ENCODE measurements around the gene ARMCX2.
A peak's percentile ranks its signal among the peaks of the same experiment; 100 is the strongest.
"Not testable (repeated sequence)": the region's sequence is repeated elsewhere in the genome, so short reads cannot be mapped to it uniquely, and the experiment has no call there.

ARMCX2 gene

DNA sequence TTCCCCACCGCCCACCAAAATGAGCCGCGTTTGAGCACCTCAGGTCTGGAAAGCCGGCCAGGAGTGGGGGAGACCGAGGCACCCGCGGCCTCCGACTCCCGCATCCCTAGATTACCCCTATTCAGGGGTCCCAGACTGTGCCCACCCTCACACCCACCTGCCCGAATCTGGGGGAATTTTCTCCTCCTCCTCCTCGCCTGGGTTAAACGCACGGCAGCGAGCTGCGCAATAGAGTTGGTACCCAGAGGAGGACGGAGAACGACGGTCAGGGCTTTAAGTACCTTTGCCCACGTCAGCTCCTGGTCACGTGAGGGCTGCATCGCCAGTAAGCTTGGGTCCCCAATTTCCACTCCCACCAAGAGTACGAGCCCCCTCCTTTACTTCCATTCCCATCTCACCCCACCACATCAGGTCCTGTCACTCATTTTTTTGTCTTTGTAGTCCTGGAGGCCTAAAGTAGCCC is at the start of gene ARMCX2:
TSS of gene ARMCX2 (minus strand) at position 250 of the 463 bp plus-strand sequence. CDS start 2,262 bp downstream, outside the sequence.
- DNase-seq = no peak

DNA sequence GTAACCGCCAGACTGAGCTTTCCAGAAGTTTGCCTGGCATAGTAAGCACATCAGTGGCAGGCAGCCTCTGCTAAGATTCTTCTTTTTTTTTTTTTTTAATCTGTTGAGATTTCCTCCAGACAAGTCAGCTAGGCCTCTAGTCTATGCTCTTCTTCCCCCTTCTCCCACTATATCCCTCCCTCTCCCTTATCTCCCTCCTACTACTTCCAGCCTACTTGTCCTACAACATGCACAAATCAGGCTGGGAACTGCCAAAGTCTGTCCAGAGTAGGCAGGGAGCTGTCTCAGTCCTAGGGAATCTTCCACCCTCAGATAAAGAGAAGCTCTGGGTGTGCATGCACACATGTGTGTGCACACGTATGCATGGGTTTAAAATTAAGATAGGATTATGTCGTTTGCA is 49.7 kb upstream of the ARMCX2 start:
- no peak for DNase-seq

DNA sequence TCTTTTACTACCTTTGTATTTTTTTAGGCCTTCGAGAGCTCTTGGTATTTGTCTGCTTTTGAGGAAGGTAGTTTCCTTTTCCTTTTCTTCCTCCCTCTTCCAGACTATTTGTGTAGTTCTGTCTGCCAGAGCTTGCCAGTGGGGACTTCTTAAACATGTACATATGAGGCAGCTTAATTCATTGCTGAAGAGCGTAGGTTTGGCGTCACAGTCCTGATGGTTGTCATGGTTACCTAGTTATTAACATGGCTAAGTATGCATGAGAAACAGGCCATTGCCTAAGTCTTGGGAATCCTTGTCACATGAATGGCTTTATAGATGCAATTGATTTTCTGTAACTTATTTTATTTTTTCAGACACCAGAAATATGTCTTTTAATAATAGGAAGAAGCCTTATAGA is 48.5 kb upstream of the ARMCX2 start:
- no peak for DNase-seq

DNA sequence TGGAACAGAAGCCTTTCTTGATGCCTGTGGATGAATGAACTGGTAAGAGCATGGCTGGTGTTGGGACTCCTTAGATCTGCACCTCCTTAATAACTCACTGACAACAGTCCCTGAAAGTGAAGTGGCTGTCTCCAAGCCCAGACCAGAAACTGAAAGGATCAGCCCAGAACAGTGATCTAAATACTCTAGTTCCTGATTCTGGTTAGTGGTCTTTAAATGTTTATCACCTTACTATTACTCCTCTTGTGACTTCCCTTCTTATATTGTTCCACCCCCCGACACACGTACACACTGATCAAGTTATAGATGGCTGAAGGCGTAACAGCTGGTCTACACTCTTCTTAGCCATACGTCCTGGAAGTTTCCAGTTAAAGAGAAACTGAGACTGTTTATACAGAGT is 33.8 kb upstream of the ARMCX2 start:
- DNase-seq = no peak

DNA sequence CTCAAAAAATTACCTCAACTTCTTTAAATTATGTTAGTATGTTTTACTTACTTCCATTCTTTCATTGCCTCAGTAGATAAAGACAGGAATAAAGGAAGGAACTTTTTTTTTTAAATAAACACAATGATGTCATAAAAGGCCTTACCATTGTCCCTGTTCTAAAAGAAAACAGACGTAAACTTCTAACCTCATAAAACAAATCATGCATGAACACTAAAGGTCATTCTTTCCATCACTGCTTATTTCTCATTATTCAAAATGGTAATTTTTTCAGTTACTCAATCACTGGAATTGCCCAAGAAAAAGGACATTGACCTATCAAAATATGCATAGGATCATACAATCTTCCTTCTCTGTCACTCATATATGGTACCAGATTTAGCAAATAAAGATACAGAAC is 32.2 kb upstream of the ARMCX2 start:
- no peak for DNase-seq

DNA sequence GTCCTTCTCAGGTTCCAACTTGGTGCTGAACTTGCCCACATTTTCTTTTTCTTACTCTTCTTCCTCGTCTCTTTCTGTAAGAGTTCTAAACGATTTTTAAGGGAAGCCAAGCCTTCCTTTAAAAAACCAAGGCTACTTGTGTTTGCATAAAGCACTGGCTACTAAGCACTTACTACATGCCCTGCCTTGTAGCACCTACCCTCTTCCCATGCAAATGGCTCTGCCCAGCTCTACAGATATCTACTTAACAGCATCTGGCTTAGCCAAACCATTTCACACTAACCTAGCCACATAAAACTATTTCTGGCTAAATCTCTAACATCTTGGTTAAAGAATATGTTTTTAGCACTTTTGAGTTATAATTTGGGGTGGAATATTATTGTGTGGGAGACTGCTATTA is 26.9 kb upstream of the ARMCX2 start:
- DNase-seq = no peak

DNA sequence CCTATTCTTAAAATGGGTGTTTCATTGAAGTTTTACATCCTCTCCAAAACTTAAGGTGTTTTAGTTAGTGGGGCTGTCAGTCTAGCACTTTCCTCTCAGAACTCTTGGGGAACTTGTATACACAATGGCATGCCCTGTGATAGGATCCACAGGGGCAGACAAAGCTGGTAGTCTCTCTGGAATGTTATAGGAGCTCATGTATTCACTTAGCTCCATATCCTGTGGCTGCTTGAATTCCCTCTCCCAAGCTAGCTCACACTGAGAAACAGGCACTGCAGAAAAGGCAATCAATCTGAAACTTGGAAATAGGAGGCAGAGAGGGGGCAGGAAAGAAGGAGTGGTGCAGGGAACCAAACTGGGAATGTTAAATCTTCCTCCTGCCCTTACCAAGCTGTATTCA is 26.3 kb upstream of the ARMCX2 start:
- DNase-seq = no peak

DNA sequence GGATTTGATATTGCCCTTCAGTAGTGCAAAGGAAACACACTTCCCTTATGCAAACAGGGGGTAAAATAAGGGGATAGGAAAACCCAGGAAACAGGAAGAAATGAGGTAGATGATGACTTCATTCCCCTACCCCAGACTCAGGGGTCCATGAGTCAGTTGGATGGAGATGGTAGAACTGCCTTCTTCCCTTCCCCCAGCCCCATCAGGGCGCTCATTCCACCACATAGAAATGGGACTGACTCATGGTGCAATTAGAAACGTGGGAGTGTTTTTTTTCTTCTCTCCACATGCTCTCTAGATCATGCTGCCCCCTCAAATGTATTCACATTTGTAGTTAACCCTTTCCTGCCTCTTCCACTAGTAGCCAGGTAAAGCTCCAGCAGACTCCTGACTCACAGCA is 23.1 kb upstream of the ARMCX2 start:
- DNase-seq = no peak

DNA sequence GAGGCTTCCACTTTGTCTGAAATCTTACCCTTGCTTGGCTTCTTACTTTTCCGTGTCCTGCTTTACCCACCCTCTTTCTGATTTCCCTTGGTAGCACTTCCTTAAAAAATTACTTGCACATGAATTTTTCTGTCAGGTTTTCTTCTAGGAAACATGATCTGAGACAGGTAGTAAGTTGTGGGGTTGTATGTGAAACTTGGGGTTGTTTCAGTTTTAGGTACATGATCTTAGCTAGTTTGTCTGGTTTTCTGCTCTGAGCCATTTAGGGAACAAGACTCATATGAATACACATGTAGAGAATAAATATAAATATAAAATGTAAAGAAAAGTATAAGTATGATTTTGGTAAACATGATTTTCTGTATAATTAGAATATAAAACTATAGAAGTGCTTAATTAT is 17.4 kb upstream of the ARMCX2 start:
- DNase-seq = no peak

DNA sequence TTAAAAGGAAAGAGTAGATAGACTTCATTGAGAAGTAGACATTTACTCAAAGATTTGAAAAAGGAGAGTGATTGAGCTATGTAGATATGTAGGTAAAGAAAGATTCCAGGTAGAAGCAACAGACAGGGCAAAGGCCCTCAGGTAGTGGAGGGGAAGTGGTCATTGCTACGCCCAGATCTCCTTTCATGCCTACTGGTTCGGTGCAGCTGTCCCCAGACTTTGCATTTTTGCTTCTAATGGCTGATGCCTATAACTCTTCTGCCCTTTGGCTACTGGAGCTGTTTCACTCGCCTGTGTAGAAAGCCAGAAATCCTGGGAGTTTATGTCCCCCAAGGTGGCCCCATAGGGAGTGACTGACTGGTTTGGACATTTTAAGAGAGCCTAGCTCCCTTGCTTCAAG is 16.9 kb upstream of the ARMCX2 start:
- DNase-seq = no peak

DNA sequence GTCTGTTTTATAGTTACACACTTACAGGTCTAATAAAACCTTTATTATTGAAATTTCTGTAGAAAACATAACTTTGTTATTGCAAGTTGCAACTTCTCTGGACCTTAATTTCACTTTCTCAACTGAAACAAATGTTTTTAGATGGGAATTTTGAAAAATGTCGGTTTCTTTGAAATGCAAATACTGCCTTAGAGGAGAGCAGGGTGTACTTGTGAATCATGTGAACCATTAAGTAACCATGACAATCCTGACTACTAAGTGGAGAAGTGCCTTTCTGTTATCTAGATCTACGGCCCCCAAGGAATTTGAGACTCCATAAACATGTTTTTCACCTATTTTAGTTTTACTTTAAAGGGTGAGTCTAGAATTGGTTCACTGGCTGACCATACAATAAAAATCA is 8.5 kb upstream of the ARMCX2 start:
- no peak for DNase-seq

DNA sequence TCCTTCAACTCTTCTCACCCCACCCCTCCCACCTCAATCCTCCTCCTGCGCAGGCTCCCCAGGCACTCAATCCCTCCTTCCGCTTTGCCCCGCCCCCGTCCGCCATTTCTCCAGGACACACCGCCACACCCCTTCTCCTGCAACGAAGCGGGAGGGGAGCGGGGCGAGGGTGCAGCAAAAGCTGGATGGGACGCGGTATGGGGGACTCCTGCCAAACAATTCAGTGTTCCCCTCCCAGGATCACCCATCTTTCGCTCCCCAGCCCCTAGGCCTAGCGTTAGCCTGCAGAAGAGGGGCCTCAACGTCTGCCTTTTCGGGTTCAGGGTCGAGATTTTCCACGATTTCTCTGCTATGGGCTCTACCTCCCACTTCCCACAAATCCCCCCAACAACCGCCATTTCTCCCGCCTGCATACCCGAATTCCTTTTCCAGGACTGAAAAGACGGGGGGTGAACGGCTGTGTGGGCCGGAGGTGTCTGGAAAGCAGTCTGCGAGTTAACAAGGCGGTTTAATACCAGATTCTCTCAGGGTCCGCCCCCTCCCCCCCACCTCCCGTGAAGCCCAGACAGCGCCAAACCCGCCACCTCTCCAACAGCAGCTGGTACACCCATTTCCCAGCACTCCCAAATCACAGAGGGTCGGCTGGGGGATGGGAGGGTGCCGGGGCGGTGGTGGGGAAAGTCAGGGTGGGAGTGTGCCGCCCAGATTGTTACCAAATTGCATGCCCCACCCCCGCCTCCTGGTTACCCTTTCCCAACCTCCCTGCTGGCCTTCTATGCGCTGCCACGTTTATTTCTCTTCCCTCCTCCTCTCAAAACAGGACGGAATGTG is 774 bp downstream of the ARMCX2 start:
- peak; percentile 65 for DNase-seq

DNA sequence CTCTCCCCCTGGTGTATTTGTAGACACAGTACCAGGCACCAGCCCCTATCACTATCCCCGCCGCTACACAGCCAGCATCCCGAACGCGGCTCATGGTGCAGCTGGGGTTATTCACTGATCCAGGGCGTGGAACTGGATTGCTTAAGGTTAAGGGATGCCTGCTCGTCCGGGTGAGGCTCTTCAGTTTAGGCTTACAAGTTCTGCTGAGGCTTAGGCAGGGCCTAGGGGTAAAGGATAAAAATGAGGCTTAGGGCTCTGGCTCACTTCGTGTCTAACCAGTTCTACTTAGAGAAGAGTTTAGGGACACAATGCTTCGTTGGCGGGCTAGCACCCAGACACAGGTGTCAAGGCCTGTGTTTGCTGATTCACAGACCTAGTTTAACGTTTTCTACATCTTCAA is 2.2 kb downstream of the ARMCX2 start:
- DNase-seq = no peak

DNA sequence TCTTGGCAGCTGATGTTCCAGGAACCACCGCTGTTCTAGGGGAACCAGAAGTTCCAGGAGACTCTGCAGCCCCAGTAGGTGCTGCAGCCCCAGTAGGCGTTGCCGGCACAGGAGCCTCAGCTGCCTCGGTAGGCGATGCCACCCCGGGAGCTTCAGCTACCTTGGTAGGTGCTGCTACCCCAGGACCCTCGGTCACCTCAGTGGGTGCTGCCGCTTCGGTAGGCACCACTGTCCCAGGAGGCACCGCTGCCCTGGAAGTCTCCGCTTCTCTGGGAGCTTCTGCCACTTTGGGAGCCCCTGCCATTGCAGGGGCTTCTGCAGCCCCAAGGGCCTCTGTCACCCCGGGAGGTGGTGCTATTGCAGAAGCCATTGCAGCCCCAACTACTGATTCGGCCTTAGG is 2.8 kb downstream of the ARMCX2 start:
- DNase-seq = no peak

DNA sequence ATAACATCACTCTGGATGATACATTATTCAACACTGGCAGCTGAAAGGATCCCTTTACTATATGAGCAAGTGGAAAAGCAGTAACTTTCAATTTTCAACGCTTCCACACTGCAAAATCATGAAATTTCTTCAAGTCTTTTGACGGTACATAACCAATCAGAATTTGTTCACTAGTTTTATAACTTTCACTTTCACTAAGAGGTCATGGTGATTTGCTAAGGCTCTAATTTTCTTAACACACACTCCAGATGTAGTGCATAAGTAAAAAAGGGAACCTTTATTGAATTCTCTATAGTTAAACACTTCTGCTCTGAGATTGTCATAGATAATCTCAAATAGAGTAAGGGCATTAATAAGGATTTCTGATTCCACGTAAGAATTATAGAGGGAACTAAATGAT is 4.1 kb downstream of the ARMCX2 start:
- no peak for DNase-seq

DNA sequence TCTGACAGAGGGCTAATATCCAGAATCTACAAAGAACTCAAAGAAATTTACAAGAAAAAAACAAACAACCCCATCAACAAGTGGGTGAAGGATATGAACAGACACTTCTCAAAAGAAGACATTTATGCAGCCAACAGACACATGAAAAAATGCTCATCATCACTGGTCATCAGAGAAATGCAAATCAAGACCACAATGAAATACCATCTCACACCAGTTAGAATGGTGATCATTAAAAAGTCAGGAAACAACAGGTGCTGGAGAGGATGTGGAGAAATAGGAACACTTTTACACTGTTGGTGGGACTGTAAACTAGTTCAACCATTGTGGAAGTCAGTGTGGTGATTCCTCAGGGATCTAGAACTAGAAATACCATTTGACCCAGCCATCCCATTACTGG is 11.9 kb downstream of the ARMCX2 start:
- DNase-seq = not testable (repeated sequence)

DNA sequence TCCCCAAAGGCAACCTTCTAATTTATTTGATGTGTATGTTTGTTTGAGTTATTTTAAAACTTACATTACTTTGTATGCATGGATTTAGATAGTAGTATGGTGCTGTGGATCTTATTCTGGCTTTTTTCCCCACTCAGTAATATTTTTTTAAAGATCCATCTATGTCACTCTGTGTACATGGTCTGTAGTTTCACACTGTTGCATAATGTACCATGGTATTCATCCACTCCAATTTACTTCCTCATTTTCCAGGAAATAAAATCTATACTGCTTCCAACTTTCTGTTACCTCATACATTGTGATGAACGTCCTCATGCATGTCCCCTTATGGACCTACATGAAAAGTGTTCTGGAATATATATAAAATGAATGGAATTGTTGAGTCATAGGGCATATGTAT is 17.6 kb downstream of the ARMCX2 start:
- DNase-seq = no peak

DNA sequence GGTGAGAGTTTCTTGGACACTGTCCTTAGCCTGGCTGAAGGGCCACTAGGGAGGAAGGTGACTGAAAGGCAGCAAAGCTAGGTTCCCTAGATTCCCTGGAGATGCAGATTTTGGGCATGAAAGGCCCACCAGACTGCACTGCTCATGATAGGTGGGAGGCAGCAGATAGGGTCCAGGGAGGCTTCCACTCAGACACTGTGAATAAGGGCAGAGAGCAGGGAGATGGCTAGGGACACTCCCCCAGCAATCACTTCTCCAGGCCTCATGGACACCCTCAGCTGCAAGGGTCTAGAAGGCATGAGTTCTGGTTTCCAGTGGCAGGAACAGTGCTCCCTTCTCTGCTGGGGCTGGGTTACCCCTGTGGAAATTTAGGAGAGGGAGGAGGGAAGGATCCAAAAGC is 20.1 kb downstream of the ARMCX2 start:
- no peak for DNase-seq

DNA sequence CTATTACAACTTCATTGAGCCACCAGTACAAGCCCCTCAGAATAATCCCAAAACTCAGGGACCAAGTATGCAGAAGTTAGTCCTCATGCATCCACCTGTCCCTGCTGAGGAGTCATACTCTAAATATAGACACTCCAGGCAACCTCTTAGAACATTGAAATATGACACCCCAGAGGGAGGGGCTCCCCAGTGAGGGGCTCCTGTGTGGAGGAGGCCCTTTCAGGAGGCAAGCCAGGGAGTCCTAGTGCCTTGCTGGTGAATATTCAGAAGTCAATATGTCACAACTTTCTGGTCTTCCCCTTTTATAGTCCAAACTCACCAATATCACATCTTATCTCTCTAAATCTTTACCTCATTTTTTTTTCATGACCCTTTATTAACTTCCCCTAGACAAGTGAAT is 40.3 kb downstream of the ARMCX2 start:
- DNase-seq = no peak

DNA sequence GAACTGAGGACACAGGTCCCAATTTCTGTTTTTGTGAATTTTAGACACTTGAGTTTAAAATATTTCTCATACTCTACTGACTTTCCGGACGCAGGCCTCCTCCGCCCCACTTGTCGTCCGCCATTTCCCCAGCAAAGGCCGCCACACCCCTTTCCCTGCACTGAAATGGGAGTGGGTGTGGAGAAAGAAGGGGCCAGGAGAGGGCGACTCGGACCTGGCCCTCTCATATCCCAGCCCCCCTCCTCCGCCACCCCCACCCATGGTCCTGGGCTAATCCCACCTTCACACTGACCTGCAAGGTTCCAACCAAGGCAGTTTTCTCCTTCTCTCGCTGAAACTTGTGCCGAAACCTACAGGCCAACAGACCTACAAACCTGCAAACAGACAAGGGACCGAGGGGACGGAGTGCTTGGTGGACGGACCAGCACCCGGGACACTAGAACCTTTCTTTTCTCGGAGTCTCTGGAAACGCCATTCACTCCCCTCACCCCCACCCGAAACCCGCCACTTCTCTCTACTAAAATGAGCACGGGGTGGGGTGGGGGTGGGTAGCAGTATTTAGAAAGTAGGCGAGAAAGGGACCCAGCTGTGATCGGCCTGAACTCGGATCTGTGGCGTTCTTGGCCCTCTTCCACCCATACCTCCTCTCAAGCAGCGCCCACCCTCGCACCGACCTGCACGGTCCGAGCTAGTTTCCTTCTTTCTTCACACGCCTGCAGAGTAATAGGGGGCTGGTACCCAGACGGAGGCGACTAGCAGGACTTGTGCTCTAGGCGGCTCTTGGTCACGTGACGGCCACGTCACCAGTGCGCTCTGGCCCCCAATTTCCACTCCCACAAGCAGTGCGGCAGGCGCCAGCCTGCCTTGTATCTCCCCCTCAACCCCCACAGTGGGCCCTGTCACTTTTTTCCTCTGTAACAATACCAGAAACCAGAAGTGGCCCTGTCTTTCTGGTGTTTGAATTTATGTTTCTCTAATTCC is 42.1 kb downstream of the ARMCX2 start, which contains the start of gene ARMCX6:
TSS of gene ARMCX6 (minus strand) at position 790 of the 981 bp plus-strand sequence. CDS start 1,380 bp downstream, outside the sequence.
- DNase-seq = peak; percentile 67

DNA sequence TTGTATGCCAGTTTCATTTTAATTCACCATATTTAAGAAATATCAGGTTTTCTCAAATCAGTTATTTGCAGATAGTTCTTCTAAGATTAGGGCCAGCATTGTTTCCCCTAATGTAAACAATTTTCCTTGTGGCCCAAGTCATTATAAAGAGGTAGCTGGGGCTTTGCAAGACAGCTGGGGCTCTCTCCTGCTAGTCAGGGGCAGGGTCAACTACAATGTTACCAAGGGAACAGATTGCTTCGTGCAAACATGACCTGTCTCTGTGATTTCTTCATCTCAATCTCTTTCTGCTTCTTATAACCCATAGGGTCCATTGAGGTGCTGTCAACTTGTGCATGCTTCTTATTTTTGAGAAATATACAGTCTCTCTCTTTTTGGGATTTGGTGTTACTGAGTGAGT is 53.9 kb downstream of the ARMCX2 start:
- no peak for DNase-seq
